Right ventricle myocardium superior (tissue), 1 donor: ENCODE measurements around the gene MIA3. TPM values are rescaled to one million over a fixed set of nuclear protein-coding genes. Genes with fewer than 3 reads are reported as not detected.
A peak's percentile ranks its signal among the peaks of the same experiment; 100 is the strongest.
"Not testable (repeated sequence)": the region's sequence is repeated elsewhere in the genome, so short reads cannot be mapped to it uniquely, and the experiment has no call there.

ENCODE experiments used
- ATAC-seq: fragments of 200-7000 bp; cut with Tn5 transposase; one replicate; pipeline ENCODE4 v1.9.1; 2020; ENCODE audit warnings: mild to moderate bottlenecking; ENCODE audit not compliant: poor library complexity
- DNase-seq: peaks from one replicate; pipeline ENCODE4 v3.0.0-alpha.2; 2020
- intact Hi-C: fragments of 100-400 bp; cut with DNase I; formaldehyde crosslinking; loops from one replicate; pipeline ENCODE4 v1.11.2; 2022
- long read RNA-seq: library from polyadenylated mRNA; unstranded; transcript quantifications from one replicate; pipeline ENCODE4 v2.0.0, GENCODE V29; 2021
- total RNA-seq: library from RNA; stranded (reverse); fragmentation: NEBNext Ultra II Directional; extraction: Animal tissue kit (Norgen Biotek cat#: 25700); gene quantifications from one replicate; pipeline ENCODE4 v1.2.1, GENCODE V29; 2021
- donor health status: DM: no; HTN: yes; CAD: no; lungs with severe emphysema.

The MIA3 gene, protein sequence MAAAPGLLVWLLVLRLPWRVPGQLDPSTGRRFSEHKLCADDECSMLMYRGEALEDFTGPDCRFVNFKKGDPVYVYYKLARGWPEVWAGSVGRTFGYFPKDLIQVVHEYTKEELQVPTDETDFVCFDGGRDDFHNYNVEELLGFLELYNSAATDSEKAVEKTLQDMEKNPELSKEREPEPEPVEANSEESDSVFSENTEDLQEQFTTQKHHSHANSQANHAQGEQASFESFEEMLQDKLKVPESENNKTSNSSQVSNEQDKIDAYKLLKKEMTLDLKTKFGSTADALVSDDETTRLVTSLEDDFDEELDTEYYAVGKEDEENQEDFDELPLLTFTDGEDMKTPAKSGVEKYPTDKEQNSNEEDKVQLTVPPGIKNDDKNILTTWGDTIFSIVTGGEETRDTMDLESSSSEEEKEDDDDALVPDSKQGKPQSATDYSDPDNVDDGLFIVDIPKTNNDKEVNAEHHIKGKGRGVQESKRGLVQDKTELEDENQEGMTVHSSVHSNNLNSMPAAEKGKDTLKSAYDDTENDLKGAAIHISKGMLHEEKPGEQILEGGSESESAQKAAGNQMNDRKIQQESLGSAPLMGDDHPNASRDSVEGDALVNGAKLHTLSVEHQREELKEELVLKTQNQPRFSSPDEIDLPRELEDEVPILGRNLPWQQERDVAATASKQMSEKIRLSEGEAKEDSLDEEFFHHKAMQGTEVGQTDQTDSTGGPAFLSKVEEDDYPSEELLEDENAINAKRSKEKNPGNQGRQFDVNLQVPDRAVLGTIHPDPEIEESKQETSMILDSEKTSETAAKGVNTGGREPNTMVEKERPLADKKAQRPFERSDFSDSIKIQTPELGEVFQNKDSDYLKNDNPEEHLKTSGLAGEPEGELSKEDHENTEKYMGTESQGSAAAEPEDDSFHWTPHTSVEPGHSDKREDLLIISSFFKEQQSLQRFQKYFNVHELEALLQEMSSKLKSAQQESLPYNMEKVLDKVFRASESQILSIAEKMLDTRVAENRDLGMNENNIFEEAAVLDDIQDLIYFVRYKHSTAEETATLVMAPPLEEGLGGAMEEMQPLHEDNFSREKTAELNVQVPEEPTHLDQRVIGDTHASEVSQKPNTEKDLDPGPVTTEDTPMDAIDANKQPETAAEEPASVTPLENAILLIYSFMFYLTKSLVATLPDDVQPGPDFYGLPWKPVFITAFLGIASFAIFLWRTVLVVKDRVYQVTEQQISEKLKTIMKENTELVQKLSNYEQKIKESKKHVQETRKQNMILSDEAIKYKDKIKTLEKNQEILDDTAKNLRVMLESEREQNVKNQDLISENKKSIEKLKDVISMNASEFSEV (N-terminal part only)
- total RNA-seq, result 49.2 TPM
- long read RNA-seq, full-length matches to known transcripts, result 9 of 30 reads
- long read RNA-seq, partial matches to known transcripts, result 5 of 30 reads
- long read RNA-seq, other reads (novel, unspliced or antisense), result 16 of 30 reads

DNA sequence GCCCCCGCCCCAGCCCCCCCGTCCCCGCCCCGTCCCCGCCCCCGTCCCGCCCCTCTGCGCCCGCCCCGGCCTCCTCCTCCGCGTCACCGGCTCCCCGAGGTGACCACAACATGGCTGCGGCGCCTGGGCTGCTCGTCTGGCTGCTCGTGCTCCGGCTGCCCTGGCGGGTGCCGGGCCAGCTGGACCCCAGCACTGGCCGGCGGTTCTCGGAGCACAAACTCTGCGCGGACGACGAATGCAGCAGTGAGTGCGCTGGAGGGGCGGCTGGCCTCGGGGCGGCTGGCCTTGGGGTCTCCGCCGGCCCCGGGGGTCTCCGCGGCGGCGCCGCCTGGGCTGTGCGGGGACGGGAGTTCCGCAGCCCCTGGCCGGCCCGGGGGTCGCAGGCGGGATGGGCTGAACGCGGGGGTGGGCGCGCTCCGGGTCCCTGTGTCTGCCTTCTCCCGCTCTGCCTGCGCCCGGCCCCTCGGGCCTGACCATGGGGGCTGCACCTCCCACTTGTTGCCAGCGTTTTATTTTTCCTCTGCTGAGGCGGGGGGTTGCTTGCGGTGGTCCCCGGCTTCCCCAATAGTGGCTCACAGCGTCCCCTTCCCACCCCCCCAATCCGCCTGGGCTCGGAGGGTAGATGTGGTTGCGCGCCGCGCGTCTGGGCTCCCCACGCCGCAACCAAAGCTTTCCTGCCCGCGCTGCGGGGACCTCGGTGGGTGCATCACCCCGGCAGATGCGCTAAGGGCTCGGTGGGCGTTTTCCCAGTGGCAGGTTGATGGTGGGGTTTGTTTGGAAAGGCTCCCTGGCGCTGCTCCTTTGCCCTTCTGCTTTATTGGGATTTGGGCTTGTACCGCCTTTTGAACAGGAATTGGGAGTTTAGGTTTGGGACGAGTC, at the start of gene MIA3:
Gene MIA3 (plus strand): TSS at position 97 of the 879 bp plus-strand sequence. CDS start 14 bp downstream, at position 111.
- DNase-seq (peak; percentile 90), ATAC-seq (peak; percentile 87)
- intact Hi-C loops, result no loop called here

DNA sequence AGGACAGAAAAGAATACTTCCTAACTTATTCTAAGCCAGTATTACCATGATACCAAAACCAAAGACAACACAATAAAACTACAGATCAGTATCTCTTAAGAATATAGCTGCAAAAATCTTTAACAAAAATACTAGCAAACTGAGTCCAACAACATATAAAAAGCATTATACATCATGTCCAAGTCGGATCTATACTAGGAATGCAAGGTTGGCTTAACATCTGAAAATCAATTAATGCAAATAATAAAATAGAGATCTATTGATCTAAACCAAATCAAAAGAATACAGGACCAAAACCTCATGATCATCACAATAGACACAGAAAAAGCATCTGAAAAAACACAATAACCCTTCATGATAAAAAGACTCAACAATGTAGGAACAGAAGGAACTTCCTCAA, 47.1 kb upstream of the MIA3 start:
- intact Hi-C loops, result no loop called here
- no peak for ATAC-seq
- no peak for DNase-seq

DNA sequence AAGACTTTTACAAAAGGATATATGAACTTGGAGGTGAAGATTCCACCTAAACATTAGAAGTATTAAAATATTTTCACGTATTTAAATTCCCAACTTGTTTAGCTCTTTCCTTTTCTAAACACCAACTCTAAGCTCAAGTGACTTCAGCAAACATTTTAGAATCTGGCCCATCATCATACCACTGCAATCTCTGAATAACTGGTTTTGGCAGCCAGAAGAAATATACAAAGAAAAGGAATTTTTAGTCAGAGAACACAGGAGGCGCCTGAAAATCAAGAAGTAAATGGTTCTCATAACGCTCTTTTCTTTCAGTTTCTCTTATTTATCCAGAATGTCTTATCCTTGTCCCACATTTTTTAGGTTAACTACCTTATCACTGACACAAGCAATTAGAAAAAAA, 38.6 kb upstream of the MIA3 start:
- DNase-seq (no peak), ATAC-seq (no peak)
- intact Hi-C loops, result no loop called here

DNA sequence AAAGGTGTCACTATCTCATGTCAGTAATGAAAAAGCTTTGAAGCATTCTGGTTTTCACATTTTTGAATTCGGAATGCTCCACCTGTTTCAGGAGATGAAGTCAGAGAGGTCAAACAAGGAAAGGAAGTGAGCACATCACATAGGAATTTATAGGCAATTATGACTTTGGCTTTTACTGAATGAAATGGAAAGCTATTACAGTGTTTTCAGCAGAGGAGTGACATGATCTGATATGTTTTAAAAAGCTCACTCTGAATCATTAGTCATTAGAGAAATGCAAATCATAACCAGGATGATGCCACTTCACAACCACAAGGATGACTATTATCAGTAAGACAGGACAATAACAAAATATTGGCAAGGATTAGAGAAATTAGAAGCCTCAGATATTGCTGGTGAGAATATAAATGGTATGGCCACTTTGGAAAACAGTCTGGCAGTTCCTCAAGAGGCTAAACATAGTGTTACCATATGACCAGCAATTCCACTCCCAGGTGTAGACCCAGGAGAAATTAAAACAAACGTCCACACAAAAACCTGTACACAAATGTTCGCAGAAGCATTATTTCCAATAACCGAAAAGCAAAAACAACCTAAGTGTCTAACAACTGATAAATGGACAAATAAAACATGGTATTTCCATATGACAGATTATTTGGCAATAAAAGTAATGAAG, 35.7 kb upstream of the MIA3 start:
- ATAC-seq (no peak), DNase-seq (no peak)
- intact Hi-C loops, result no loop called here

DNA sequence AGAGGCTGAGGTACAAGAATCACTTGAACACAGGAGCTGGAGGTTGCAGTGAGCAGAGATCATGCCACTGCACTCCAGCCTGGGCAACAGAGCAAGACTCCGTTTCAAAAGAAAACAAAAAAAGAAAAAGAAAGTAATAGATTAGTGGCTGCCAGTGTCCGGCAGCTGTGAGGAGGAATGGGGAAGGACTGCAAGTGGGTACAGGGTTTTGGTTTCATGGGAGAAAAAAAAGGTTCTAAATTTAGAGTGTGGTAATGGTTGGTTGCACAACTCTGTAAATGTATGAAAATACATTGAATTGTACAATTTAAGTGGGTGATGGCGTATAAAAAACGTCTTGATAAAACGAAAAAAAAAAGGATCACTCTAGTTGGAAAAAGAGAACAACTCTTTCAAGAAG, 34.8 kb upstream of the MIA3 start:
- ATAC-seq (no peak), DNase-seq (no peak)
- intact Hi-C loops, result no loop called here

DNA sequence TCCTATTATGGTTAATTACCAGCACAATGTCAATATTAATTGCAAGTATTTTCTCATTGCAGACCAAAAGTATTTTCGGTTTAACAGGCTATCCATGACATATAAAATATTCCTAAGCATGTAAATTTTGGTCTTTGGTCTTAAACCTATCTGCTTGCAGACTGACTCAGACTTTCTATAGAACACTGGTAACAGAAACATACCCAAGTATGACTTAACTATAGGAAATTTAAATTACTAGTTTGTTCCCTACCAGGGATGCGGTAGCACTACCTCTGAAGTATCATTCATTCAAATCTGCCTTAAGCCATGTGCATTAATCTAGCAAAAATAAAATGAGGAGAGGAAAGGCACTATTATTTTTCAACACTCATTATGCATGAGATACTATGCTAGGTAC, 31.1 kb upstream of the MIA3 start:
- no peak for ATAC-seq
- intact Hi-C loops, result no loop called here
- DNase-seq, result no peak

DNA sequence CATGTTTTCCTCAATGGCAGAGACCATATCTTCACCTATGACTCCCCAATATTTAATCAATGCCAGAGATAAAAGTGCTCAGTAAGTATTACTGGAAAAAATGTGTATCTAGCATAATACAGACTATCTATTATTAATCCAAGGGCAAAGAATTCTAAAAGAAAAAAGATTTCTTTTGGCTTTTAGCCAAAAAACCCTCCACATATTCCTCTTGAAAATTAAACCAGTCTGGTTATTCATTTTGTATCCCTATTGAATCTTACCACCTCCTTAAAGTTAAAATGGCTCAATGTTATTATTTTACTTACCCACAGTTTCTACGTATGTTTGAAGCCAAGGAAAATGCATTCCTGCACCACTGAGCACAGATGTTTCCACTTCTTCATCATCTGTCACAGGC, 29.8 kb upstream of the MIA3 start:
- ATAC-seq (no peak), DNase-seq (no peak)
- intact Hi-C loops, result no loop called here

DNA sequence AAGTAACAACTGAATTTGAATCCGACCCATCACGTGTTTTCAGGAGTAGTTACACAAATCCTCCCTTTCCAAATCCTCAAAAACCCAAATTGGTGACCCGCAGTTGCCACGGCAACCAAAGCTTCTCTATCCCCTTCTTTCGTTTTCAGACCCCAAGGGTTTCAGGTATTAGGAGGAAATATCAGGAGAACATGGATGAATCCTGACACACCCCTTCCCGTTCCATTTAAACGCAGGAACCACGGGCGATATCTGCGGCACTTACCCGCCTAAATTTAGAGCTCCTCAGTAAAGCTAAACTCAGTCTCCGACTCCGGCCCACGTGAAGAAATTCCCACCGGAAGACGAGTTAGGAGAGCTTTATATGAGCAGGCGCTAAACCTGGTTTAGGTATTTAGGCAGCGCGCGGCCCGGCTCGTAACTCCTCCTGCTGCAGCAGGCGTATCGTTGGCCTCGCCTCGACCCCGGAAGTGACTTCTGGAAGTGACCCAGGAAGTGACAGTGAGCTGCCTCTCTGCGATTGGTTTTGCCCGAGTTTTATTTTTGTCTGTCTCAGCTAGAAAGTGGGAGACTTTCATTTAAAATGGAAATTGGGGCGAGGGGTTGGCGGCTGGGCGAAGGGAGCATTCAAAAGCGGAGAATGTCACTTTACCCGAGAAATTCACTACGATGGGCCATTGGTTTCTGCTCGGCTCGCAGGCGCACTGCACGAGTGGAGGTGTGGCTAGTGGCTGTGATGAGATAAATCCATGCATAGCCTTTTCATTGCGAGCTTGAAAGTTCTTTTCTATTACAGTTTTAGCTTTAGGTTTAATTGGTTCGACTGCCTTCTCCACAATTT, 28.2 kb upstream of the MIA3 start, which contains the start of gene TAF1A:
Gene TAF1A (minus strand): TSS at position 472 of the 841 bp plus-strand sequence.
- ATAC-seq (peak; percentile 99), DNase-seq (peak; percentile 92)
- intact Hi-C loops, result no loop called here

DNA sequence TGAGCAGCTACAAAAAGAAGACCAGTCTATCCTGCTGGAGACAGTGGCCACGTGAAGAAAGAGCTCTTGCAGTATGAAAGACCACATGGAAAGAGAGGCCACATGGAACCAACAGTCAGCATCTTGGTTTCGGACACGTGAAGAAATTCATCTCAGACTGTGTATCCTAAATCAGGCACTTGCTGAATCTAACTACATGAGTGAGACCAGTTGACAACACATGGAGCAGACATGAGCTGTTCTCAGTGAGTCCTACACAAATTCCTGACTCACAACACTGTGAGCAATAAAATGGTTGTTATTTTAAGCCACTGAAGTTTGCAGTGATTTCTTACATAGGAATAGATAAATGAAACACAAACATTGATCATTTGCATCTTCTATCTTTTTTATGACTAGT, 25.7 kb upstream of the MIA3 start:
- intact Hi-C loops, result no loop called here
- ATAC-seq (no peak), DNase-seq (no peak)

DNA sequence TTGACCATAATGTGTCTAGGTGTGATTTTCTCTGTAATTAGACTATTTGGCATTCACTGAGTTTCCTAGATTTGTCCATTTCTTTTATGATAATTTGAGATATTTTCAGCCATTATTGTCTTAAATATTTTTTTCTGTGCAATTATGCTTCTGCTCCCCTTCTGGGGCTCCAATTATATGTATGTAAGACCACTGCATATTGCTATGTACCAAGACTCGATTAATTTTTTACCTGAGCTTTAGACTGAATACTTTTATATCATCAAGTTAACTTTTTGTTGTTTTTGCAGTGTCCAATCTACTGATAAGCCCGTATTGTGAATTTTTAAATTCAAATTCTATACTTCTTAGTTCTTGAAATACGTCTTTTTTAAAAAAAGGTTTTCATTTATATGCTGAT, 23.1 kb upstream of the MIA3 start:
- no peak for DNase-seq
- ATAC-seq, result no peak
- intact Hi-C loops, result no loop called here

DNA sequence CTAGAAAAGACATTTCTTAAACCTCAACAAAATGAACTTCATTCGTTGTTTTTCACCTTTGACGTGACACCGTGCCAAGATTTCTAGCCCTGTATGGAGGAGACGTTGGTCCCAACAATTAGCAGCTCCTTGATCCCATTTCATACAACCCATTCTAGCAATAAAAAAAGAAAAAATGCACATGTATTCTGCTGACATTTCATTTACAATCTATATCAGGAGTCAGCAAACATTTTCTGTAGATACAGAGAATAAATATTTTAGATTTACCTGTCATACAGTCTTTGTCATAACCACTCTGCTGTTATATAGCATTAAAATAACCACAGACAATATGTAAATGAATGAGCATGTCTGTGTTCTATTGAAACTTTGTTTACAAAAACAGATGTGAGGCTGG, 21.2 kb upstream of the MIA3 start:
- intact Hi-C loops, result no loop called here
- no peak for ATAC-seq
- no peak for DNase-seq

DNA sequence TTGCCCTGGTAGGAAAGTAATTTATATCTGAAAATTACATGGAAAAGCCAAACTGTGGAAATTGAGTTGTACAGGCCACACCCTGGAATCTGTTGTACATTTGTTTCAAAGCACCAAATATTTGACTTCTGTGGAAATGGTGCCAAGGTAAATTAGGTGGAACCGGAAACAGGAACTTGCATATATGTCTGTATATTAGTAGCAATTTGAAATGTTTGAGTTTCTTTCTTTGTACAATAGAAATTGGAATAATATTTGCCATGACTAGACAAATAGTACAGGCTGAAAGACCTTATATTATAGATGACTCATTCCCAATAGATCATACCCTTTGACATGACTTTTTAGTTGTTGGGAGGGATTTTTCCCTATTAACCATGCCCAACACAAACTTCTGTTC, 17.6 kb upstream of the MIA3 start:
- ATAC-seq, result no peak
- DNase-seq, result no peak
- intact Hi-C loops, result no loop called here

DNA sequence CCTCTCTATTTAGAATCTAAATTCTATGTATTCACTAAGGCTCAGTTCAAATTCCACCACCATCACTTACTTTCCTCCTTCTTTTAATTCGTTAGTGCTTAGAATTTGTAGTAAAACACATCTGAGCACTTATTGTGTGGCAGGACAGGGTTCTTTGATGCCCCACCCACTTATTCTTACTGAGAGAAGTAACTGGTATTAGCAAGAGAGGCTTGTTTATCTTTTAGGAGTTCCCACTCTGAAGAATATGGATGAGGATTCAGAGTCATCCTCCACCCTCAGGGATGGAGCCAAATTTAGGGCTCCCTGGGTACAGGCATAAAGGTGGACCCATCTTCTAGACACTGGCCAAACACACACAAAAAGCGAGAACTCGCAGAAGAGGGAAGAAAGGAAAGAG, 16.6 kb upstream of the MIA3 start:
- ATAC-seq, result no peak
- intact Hi-C loops, result no loop called here
- DNase-seq, result no peak

DNA sequence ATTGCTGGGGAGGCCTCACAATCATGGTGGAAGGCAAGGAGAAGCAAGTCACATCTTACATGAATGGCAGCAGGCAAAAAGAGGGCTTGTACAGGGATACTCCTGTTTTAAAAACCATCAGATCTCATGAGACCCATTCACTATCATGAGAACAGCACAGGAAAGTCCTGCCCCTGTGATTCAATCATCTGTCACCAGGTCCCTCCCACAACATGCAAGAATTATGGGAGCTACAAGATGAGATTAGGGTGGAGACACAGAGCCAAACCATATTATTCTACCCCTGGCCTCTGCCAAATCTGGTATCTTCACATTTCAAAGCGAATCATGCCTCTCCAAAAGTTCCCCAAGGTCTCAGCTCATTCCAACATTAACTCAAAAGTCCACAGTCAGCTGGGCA, 11.1 kb upstream of the MIA3 start:
- DNase-seq (no peak), ATAC-seq (no peak)
- intact Hi-C loops, result no loop called here

DNA sequence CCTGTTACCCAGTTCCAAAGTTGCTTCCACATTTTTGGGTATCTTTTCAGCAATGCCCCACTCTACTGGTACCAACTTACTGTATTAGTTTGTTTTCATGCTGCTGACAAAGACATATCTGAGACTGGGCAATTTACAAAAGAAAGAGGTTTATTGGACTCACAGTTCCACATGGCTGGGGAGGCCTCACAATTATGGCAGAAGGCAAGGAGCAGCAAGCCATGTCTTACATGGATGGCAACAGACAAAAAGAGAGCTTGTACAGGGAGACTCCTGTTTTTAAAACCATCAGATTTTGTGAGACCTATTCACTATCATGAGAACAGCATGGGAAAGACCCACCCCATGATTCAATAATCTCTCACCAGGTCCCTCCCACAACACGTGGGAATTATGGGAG, 8.8 kb upstream of the MIA3 start:
- ATAC-seq, DNase-seq, intact Hi-C loops: not testable (repeated sequence)

DNA sequence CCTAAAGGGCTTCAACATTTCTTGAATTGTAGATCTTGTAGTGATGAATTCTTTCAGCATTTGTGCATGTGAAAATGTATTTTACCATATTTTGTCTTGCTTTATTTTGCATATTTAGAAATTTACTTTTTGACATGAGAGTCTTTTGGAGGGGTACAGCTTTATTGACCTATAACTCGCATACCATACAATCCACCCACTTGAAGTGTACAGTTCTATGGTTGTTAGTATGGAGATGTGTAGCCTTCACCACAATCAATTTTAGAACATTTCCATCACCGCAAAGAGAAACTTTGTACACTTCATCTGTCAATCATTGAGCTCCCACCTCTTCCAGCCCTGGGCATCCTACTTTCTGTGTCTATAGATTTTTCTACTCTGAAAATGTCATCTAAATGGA, 7.2 kb upstream of the MIA3 start:
- DNase-seq (no peak), ATAC-seq (no peak)
- intact Hi-C loops, result no loop called here

DNA sequence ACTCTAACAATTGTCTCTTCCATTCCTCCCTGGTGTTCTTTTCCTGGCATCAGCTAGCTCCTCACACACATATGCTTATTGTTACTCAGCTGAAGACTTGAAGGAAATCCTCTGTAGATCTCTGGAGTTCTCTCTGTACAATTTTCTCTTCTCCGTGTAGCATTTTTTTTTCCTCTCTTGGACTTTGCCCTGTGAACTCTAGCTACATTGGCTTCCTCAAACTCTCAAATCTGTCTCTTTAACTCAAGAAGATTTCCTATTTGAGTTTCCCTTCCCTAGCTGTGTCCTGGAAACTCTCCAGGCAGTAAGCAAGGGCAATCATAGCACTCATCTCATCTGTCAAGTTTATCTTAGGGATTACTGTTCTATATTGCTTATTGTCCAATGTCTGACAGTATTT, 4.3 kb upstream of the MIA3 start:
- DNase-seq, result no peak
- intact Hi-C loops, result no loop called here

More for the DNA sequence above, 4.3 kb upstream of the MIA3 start:
- no peak for ATAC-seq
